GM23248 (cell line): Measurements from ENCODE around the gene COL21A1. TPM values are rescaled to one million over a fixed set of nuclear protein-coding genes. Genes with fewer than 3 reads are reported as not detected.

Experiments used
- DNase-seq: peaks from one replicate; pipeline ENCODE4 v3.0.0-alpha.2; 2015
- H2AFZ ChIP-seq: fragments of 200-600 bp; sonication (generic); 2 replicates; pipeline ENCODE4 v1.6.1; 2016; ENCODE audit warnings: antibody characterized with exemption
- H3F3A ChIP-seq: fragments of 200-600 bp; sonication (generic); 2 replicates; pipeline ENCODE4 v1.6.1; 2016; ENCODE audit warnings: mild to moderate bottlenecking, antibody characterized with exemption, mixed run types; ENCODE audit not compliant: insufficient read depth
- H3K27ac ChIP-seq: fragments of 200-600 bp; sonication (generic); 2 replicates; pipeline ENCODE4 v1.5.1; 2016; ENCODE audit warnings: mild to moderate bottlenecking
- H3K27me3 ChIP-seq: fragments of 200-600 bp; sonication (generic); replicated peaks from 2 replicates; pipeline ENCODE4 v1.6.1; 2016; ENCODE audit warnings: mild to moderate bottlenecking; ENCODE audit not compliant: insufficient read depth
- H3K36me3 ChIP-seq: fragments of 200-600 bp; sonication (generic); 2 replicates; pipeline ENCODE4 v1.6.1; 2016; ENCODE audit warnings: low read depth, mild to moderate bottlenecking
- H3K4me1 ChIP-seq: fragments of 200-600 bp; sonication (generic); 2 replicates; pipeline ENCODE4 v1.6.1; 2016; ENCODE audit warnings: mild to moderate bottlenecking; ENCODE audit not compliant: insufficient read depth
- H3K4me2 ChIP-seq: fragments of 200-600 bp; sonication (generic); one replicate; pipeline ENCODE4 v1.6.1; 2016; ENCODE audit warnings: mild to moderate bottlenecking; ENCODE audit not compliant: unreplicated experiment
- H3K4me3 ChIP-seq: fragments of 200-600 bp; sonication (generic); 2 replicates; pipeline ENCODE4 v1.5.1; 2016; ENCODE audit warnings: mild to moderate bottlenecking
- H3K79me2 ChIP-seq: fragments of 200-600 bp; sonication (generic); 2 replicates; pipeline ENCODE4 v1.6.1; 2016; ENCODE audit warnings: mild to moderate bottlenecking; ENCODE audit not compliant: insufficient read depth
- H3K9ac ChIP-seq: fragments of 200-600 bp; sonication (generic); 2 replicates; pipeline ENCODE4 v1.6.1; 2016; ENCODE audit warnings: mild to moderate bottlenecking
- H3K9me2 ChIP-seq: fragments of 200-600 bp; sonication (generic); 2 replicates; pipeline ENCODE4 v1.6.1; 2016; ENCODE audit warnings: mixed run types, mild to moderate bottlenecking, moderate library complexity; ENCODE audit not compliant: insufficient read depth
- H3K9me3 ChIP-seq: fragments of 200-600 bp; sonication (generic); one replicate; pipeline ENCODE4 v1.6.1; 2017; ENCODE audit warnings: low read depth
- H4K20me1 ChIP-seq: fragments of 200-600 bp; sonication (generic); 2 replicates; pipeline ENCODE4 v1.6.0; 2016; ENCODE audit not compliant: insufficient read depth
- EZH2 ChIP-seq: fragments of 200-600 bp; sonication (generic); IDR thresholded peaks from 2 replicates; pipeline ENCODE4 v1.6.1; 2018; ENCODE audit warnings: antibody characterized with exemption, mild to moderate bottlenecking; ENCODE audit not compliant: insufficient read depth, poor library complexity, severe bottlenecking
- EZH2phosphoT487 ChIP-seq: fragments of 200-600 bp; sonication (generic); IDR thresholded peaks from 2 replicates; pipeline ENCODE4 v1.6.1; 2018; ENCODE audit warnings: antibody characterized with exemption, moderate library complexity, mild to moderate bottlenecking, low read depth; ENCODE audit not compliant: insufficient read depth
- WGBS, 2 experiments: methylation state at CpG; one replicate each; pipeline ENCODE4 v1.1.6; 2015 to 2017; ENCODE audit warnings: low lambda C conversion rate in 2 of 2, low coverage in 1 of 2; ENCODE audit errors: missing lambda C conversion rate in 2 of 2; 5-methylcytosine and 5-hydroxymethylcytosine counted together
- in situ Hi-C: fragments of 300-500 bp; cut with MboI; formaldehyde crosslinking; loops from 2 replicates; pipeline ENCODE4 v1.15.0; 2020
- polyA plus RNA-seq: library from polyadenylated mRNA; unstranded; fragments of >200 nt; fragmentation: Nextera tagmentation; extraction: Ambion mirVana; gene quantifications from 2 replicates; pipeline ENCODE4 v1.2.1, GENCODE V29; 2016
- total RNA-seq: library from RNA; depleted of rRNA; stranded (reverse); fragments of >200 nt; shearing (Covaris generic); gene quantifications from 2 replicates; pipeline ENCODE4 v1.2.3, GENCODE V29; 2014

Gene COL21A1
- total and polyA plus RNA-seq, 2 experiments from 2014 or later, result 0.11 TPM; not detected in 1

- H2AFZ ChIP-seq, result no peak overlapping the region
- H3K27me3 ChIP-seq, result no peaks in the 10 kb centered on the region
- H3K79me2 ChIP-seq, result no peaks in the 10 kb centered on the region
- no peaks in the 10 kb centered on the region for H4K20me1 ChIP-seq
- H3K36me3 ChIP-seq, result no peaks in the 10 kb centered on the region
- no peak for DNase-seq
- no peaks in the 10 kb centered on the region for H3K9me2 ChIP-seq
- no peak overlapping the region for H3K4me3 ChIP-seq
- H3K4me1 ChIP-seq, result peaks cover 7% of the 10 kb centered on the region; the same call in 1 of the 2 replicates
- in situ Hi-C loops, result no loop called here
- TF ChIP-seq EZH2phosphoT487 (no peak), EZH2 (no peak)
- no peak overlapping the region for H3K9ac ChIP-seq
- 0 out of 2 replicates have a peak, but pooled peaks cover 7% of the 10 kb centered on the region for H3F3A ChIP-seq
- no CpG with 5 or more reads among the region's 1 CpG for WGBS, 2 experiments
- no peak overlapping the region for H3K4me2 ChIP-seq
- H3K27ac ChIP-seq, result no peak overlapping the region
- H3K9me3 ChIP-seq, result peaks cover 9% of the 10 kb centered on the region
Measured at GRCh38 chr6:56173228-56173627, 74.2 kb downstream of the COL21A1 start.

- TF ChIP-seq EZH2 (no peak), EZH2phosphoT487 (no peak)
- 68 to 85% methylated on average over 2 of the region's 2 CpGs for WGBS, 2 experiments
- H3K27me3 ChIP-seq, result no peaks in the 10 kb centered on the region
- no peak overlapping the region for H3K9ac ChIP-seq
- peaks cover 7% of the 10 kb centered on the region; the same call in 1 of the 2 replicates for H3K4me1 ChIP-seq
- H3K36me3 ChIP-seq, result no peaks in the 10 kb centered on the region
- H2AFZ ChIP-seq, result no peak overlapping the region
- DNase-seq, result peak; percentile 1
- no peak overlapping the region for H3K4me2 ChIP-seq
- in situ Hi-C loops, result no loop called here
- H3K79me2 ChIP-seq, result no peaks in the 10 kb centered on the region
- H3K9me3 ChIP-seq, result peaks cover 9% of the 10 kb centered on the region
- no peak overlapping the region for H3K4me3 ChIP-seq
- no peak overlapping the region for H3K27ac ChIP-seq
- H3F3A ChIP-seq, result 0 out of 2 replicates have a peak, but pooled peaks cover 7% of the 10 kb centered on the region
- no peaks in the 10 kb centered on the region for H4K20me1 ChIP-seq
- no peaks in the 10 kb centered on the region for H3K9me2 ChIP-seq
Measured at GRCh38 chr6:56172144-56172543, 75.2 kb downstream of the COL21A1 start.

- H3K9me2 ChIP-seq, result no peaks in the 10 kb centered on the region
- no peak for TF ChIP-seq EZH2phosphoT487
- no peak for TF ChIP-seq EZH2
- no peaks in the 10 kb centered on the region for H3K36me3 ChIP-seq
- no peak overlapping the region for H3K27ac ChIP-seq
- H3F3A ChIP-seq, result 0 out of 2 replicates have a peak, but pooled peaks cover 7% of the 10 kb centered on the region
- no peaks in the 10 kb centered on the region for H3K79me2 ChIP-seq
- H3K4me3 ChIP-seq, result no peak overlapping the region
- no peak overlapping the region for H2AFZ ChIP-seq
- WGBS, 2 experiments, result 59 to 66% methylated on average over 1 of the region's 1 CpG
- H4K20me1 ChIP-seq, result no peaks in the 10 kb centered on the region
- no peaks in the 10 kb centered on the region for H3K9me3 ChIP-seq
- H3K4me2 ChIP-seq, result no peak overlapping the region
- no peaks in the 10 kb centered on the region for H3K27me3 ChIP-seq
- peaks cover 7% of the 10 kb centered on the region; the same call in 1 of the 2 replicates for H3K4me1 ChIP-seq
- DNase-seq, result no peak
- in situ Hi-C loops, result no loop called here
- H3K9ac ChIP-seq, result no peak overlapping the region
Measured at GRCh38 chr6:56169366-56169765, 78.0 kb downstream of the COL21A1 start.

- Histone ChIP-seq H3K4me1 (peaks cover 7% of the 10 kb centered on the region; the same call in 1 of the 2 replicates), H3K4me2 (no peak overlapping the region), H3F3A (0 out of 2 replicates have a peak, but pooled peaks cover 7% of the 10 kb centered on the region), H3K9me3 (no peaks in the 10 kb centered on the region), H3K4me3 (no peak overlapping the region), H3K9ac (no peak overlapping the region), H3K79me2 (no peaks in the 10 kb centered on the region), H4K20me1 (no peaks in the 10 kb centered on the region), H3K27ac (no peak overlapping the region), H3K36me3 (no peaks in the 10 kb centered on the region), H3K9me2 (no peaks in the 10 kb centered on the region), H2AFZ (no peak overlapping the region), H3K27me3 (no peaks in the 10 kb centered on the region)
- in situ Hi-C loops, result no loop called here
- WGBS, 2 experiments, result 0% methylated on average over 1 of the region's 1 CpG
- DNase-seq, result peak; percentile 32
- no peak for TF ChIP-seq EZH2phosphoT487
- TF ChIP-seq EZH2, result no peak
Measured at GRCh38 chr6:56168596-56168995, 78.8 kb downstream of the COL21A1 start.

- Histone ChIP-seq H3F3A (no peaks in the 10 kb centered on the region), H3K9me2 (no peaks in the 10 kb centered on the region), H3K27me3 (no peaks in the 10 kb centered on the region), H2AFZ (no peak overlapping the region), H3K36me3 (no peaks in the 10 kb centered on the region), H3K9ac (no peak overlapping the region), H3K4me1 (no peaks in the 10 kb centered on the region), H3K27ac (no peak overlapping the region), H3K4me2 (no peak overlapping the region), H3K9me3 (no peaks in the 10 kb centered on the region), H3K4me3 (no peak overlapping the region), H3K79me2 (no peaks in the 10 kb centered on the region), H4K20me1 (no peaks in the 10 kb centered on the region)
- no peak for DNase-seq
- in situ Hi-C loops, result no loop called here
- TF ChIP-seq EZH2phosphoT487 (no peak), EZH2 (no peak)
- 40 to 53% methylated on average over 1 of the region's 1 CpG for WGBS, 2 experiments
Measured at GRCh38 chr6:56162081-56162480, 85.3 kb downstream of the COL21A1 start.
